Endodermal cell (in vitro differentiated cells): ENCODE data around the gene CCDC73. TPM values are rescaled to one million over a fixed set of nuclear protein-coding genes. Genes with fewer than 3 reads are reported as not detected.

Experiments used
- DNase-seq: peaks from one replicate; pipeline ENCODE4 v3.0.0-alpha.2; 2017
- H3K27ac ChIP-seq: 2 replicates; pipeline ENCODE4 v1.5.1; 2013; ENCODE audit warnings: mild to moderate bottlenecking, low read depth, low read length, moderate library complexity
- H3K27me3 ChIP-seq: 2 replicates; pipeline ENCODE4 v1.6.1; 2013; ENCODE audit warnings: mild to moderate bottlenecking, low read length, moderate library complexity; ENCODE audit not compliant: insufficient read depth, control insufficient read depth, poor library complexity, severe bottlenecking
- H3K36me3 ChIP-seq: 2 replicates; pipeline ENCODE4 v1.7.0; 2013; ENCODE audit warnings: mild to moderate bottlenecking, low read length, moderate library complexity; ENCODE audit not compliant: control insufficient read depth, insufficient read depth
- H3K4me1 ChIP-seq: one replicate; pipeline ENCODE4 v1.7.0; 2013; ENCODE audit warnings: low read length; ENCODE audit not compliant: control insufficient read depth, insufficient read depth
- H3K4me3 ChIP-seq: 2 replicates; pipeline ENCODE4 v1.5.1; 2013; ENCODE audit warnings: mild to moderate bottlenecking, low read length, moderate library complexity
- H3K9ac ChIP-seq: 2 replicates; pipeline ENCODE4 v1.6.1; 2013; ENCODE audit warnings: mild to moderate bottlenecking, low read length, moderate library complexity; ENCODE audit not compliant: poor library complexity, severe bottlenecking; ENCODE audit errors: extremely low read depth
- H3K9me3 ChIP-seq: 2 replicates; pipeline ENCODE4 v1.6.1; 2013; ENCODE audit warnings: mild to moderate bottlenecking, low read length, moderate library complexity; ENCODE audit not compliant: control insufficient read depth
- H3K27ac Mint-ChIP-seq: 2 replicates; pipeline ENCODE4 v1.8.0; 2020; ENCODE audit warnings: mixed read lengths
- H3K27me3 Mint-ChIP-seq: 2 replicates; pipeline ENCODE4 v1.8.0; 2021; ENCODE audit warnings: mild to moderate bottlenecking, mixed read lengths; ENCODE audit not compliant: insufficient read depth
- H3K36me3 Mint-ChIP-seq: 2 replicates; pipeline ENCODE4 v1.8.0; 2020; ENCODE audit warnings: low read depth, mixed read lengths
- H3K4me1 Mint-ChIP-seq: 2 replicates; pipeline ENCODE4 v1.8.0; 2020; ENCODE audit warnings: mixed read lengths
- H3K4me3 Mint-ChIP-seq: 2 replicates; pipeline ENCODE4 v1.8.0; 2020; ENCODE audit warnings: mild to moderate bottlenecking, moderate library complexity, mixed read lengths
- H3K9me3 Mint-ChIP-seq: 2 replicates; pipeline ENCODE4 v1.8.0; 2020; ENCODE audit warnings: mild to moderate bottlenecking, mixed read lengths
- CTCF ChIP-seq: fragments of 200-600 bp; sonication (generic); conservative IDR thresholded peaks from 2 replicates; pipeline ENCODE4 v1.5.0; 2021; ENCODE audit warnings: antibody characterized with exemption, mild to moderate bottlenecking
- WGBS, 2 experiments: methylation state at CpG; one replicate each; pipeline versions ENCODE4 v1.1.5 to v1.1.7; 2013; ENCODE audit warnings: missing lambda C conversion rate in 2 of 2, mixed read lengths in 1 of 2; ENCODE audit not compliant: insufficient coverage in 1 of 2, insufficient read length in 1 of 2; 5-methylcytosine and 5-hydroxymethylcytosine counted together
- total RNA-seq, 2 donors: library from RNA; stranded (reverse); fragmentation: NEBNext Ultra II Directional in 1 of 2; extraction: Animal tissue kit (Norgen Biotek cat#: 25700) in 1 of 2; gene quantifications; 2 replicates in 1 of 2; 3 replicates in 1 of 2; pipeline ENCODE4 v1.2.1, GENCODE V29; 2021

The CCDC73 gene
- total RNA-seq, 2 donors from 2014 or later: not detected

GRCh38 chr11:32583459-32584271, 210.8 kb downstream of the CCDC73 start, which contains the start of gene EIF3M:
Gene EIF3M (plus strand): TSS chr11:32583831. CDS start chr11:32583888, 57 bp downstream.
- Histone ChIP-seq H3K9me3 (no peaks in the 10 kb centered on the region), H3K9ac (peak within 1 kb of the TSS; percentile 86), H3K4me3 (peak within 1 kb of the TSS; percentile 90), H3K27ac (peak within 1 kb of the TSS; percentile 81), H3K4me1 (peaks cover 3% of the 10 kb centered on the region), H3K27me3 (no peaks in the 10 kb centered on the region), H3K36me3 (peaks cover 16% of the 10 kb centered on the region)
- 0% methylated on average over 19 to 70 of the region's 70 CpGs for WGBS, 2 experiments
- Mint-ChIP-seq H3K36me3 (peaks cover 11% of the 10 kb centered on the region), H3K4me1 (peaks cover 23% of the 10 kb centered on the region), H3K9me3 (peaks cover 6% of the 10 kb centered on the region), H3K4me3 (peak within 1 kb of the TSS; percentile 96), H3K27ac (peak within 1 kb of the TSS; percentile 96), H3K27me3 (peaks cover 2% of the 10 kb centered on the region)
- DNase-seq: peak; percentile 98
- no peak for TF ChIP-seq CTCF

- Histone ChIP-seq H3K27me3 (no peaks in the 10 kb centered on the region), H3K9ac (no peak overlapping the region), H3K4me1 (peaks cover 3% of the 10 kb centered on the region), H3K27ac (no peak overlapping the region), H3K9me3 (no peaks in the 10 kb centered on the region), H3K4me3 (no peak overlapping the region), H3K36me3 (no peaks in the 10 kb centered on the region)
- Mint-ChIP-seq H3K27ac (no peak overlapping the region), H3K27me3 (peaks cover 2% of the 10 kb centered on the region), H3K9me3 (peaks cover 6% of the 10 kb centered on the region), H3K4me1 (peaks cover 20% of the 10 kb centered on the region), H3K36me3 (peaks cover 3% of the 10 kb centered on the region), H3K4me3 (no peak overlapping the region)
- 94 to 100% methylated on average over 3 of the region's 3 CpGs for WGBS, 2 experiments
- TF ChIP-seq CTCF: no peak
- no peak for DNase-seq
These were observed 212.9 kb downstream of the CCDC73 start for GRCh38 chr11:32581556-32581955.

- Histone ChIP-seq H3K9me3 (no peaks in the 10 kb centered on the region), H3K27me3 (no peaks in the 10 kb centered on the region), H3K9ac (no peak overlapping the region), H3K4me3 (no peak overlapping the region), H3K4me1 (no peaks in the 10 kb centered on the region), H3K36me3 (no peaks in the 10 kb centered on the region), H3K27ac (no peak overlapping the region)
- 87% methylated on average over 2 of the region's 2 CpGs; no CpG with 5 or more reads in 1 of the 2 experiments for WGBS, 2 experiments
- no peak for DNase-seq
- Mint-ChIP-seq H3K9me3 (peaks cover 6% of the 10 kb centered on the region), H3K27ac (no peak overlapping the region), H3K4me3 (no peak overlapping the region), H3K27me3 (peaks cover 2% of the 10 kb centered on the region), H3K36me3 (peaks cover 2% of the 10 kb centered on the region), H3K4me1 (peaks cover 16% of the 10 kb centered on the region)
- no peak for TF ChIP-seq CTCF
These were observed 213.5 kb downstream of the CCDC73 start for GRCh38 chr11:32580967-32581366.
